Stimulated activated CD4-positive, alpha-beta T cell treated with anti-CD3 and anti-CD28 coated beads, Interleukin-2, amount 100 ng/mL, for 48 hours (primary cell): ENCODE results near the gene SERPINA3.

ENCODE experiments used
- DNase-seq, 2 donors: peaks; one replicate each; pipeline ENCODE4 v3.0.0-alpha.2; 2020

Gene SERPINA3

GRCh38 chr14:94615254-94615653 lies 3.1 kb downstream of the SERPINA3 start:
- DNase-seq = no peak

- no peak for DNase-seq
These were observed 3.8 kb downstream of the SERPINA3 start for GRCh38 chr14:94615823-94616570.

- DNase-seq = no peak
These were observed 5.3 kb downstream of the SERPINA3 start for GRCh38 chr14:94617366-94617941.

- no peak for DNase-seq
These were observed 6.0 kb downstream of the SERPINA3 start for GRCh38 chr14:94617988-94618822.

- no peak for DNase-seq
These were observed 7.1 kb downstream of the SERPINA3 start for GRCh38 chr14:94619297-94619696.

GRCh38 chr14:94620597-94620996 lies 8.4 kb downstream of the SERPINA3 start:
- DNase-seq = no peak

GRCh38 chr14:94621358-94622134 lies 9.4 kb downstream of the SERPINA3 start:
- DNase-seq = no peak

GRCh38 chr14:94622653-94623421 lies 10.6 kb downstream of the SERPINA3 start:
- DNase-seq = no peak

GRCh38 chr14:94623422-94623809 lies 11.2 kb downstream of the SERPINA3 start:
- DNase-seq = no peak

- DNase-seq = no peak
These were observed 11.8 kb downstream of the SERPINA3 start for GRCh38 chr14:94623856-94624499.

GRCh38 chr14:94624537-94625352 lies 12.6 kb downstream of the SERPINA3 start:
- no peak for DNase-seq

- DNase-seq = no peak
These were observed 13.1 kb downstream of the SERPINA3 start for GRCh38 chr14:94625353-94625635.

GRCh38 chr14:94628578-94628977 lies 16.4 kb downstream of the SERPINA3 start:
- no peak for DNase-seq

GRCh38 chr14:94630396-94630795 lies 18.2 kb downstream of the SERPINA3 start:
- DNase-seq = no peak

- no peak for DNase-seq
These were observed 18.9 kb downstream of the SERPINA3 start for GRCh38 chr14:94631050-94631449.

- no peak for DNase-seq
These were observed 19.5 kb downstream of the SERPINA3 start for GRCh38 chr14:94631536-94632304.

- no peak for DNase-seq
These were observed 20.1 kb downstream of the SERPINA3 start for GRCh38 chr14:94632305-94632590.

- no peak for DNase-seq
These were observed 20.9 kb downstream of the SERPINA3 start for GRCh38 chr14:94633121-94633520.

- no peak for DNase-seq
These were observed 23.0 kb downstream of the SERPINA3 start for GRCh38 chr14:94635154-94635553.

- no peak for DNase-seq
These were observed 24.7 kb downstream of the SERPINA3 start for GRCh38 chr14:94636744-94637412.
